HG03575 (cell line): ENCODE measurements around the gene MAPK7.

ENCODE experiments used
- ATAC-seq: cut with Tn5 transposase; IDR thresholded peaks from one replicate; pipeline ENCODE4 v1.9.1; 2021; ENCODE audit not compliant: unreplicated experiment, insufficient number of reproducible peaks, low FRiP score; ENCODE audit errors: extremely low read depth

Gene MAPK7

DNA sequence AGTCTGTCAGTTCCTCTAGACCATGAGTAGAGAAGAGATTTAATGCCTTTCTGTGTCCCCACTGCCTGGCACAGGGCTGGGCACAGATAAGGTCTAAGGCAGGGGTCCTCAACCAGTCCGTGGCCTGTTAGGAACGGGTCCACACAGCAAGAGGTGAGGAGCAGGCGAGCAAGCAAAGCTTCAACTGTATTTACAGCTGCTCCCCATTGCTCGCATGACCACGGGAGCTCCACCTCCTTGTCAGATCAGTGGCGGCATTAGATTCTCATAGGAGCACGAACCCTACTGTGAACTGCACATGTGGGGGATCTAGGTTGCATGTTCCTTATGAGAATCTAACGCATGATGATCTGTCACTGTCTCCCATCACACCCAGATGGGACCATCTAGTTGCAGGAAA lies 17.5 kb upstream of the MAPK7 start:
- no peak for ATAC-seq

DNA sequence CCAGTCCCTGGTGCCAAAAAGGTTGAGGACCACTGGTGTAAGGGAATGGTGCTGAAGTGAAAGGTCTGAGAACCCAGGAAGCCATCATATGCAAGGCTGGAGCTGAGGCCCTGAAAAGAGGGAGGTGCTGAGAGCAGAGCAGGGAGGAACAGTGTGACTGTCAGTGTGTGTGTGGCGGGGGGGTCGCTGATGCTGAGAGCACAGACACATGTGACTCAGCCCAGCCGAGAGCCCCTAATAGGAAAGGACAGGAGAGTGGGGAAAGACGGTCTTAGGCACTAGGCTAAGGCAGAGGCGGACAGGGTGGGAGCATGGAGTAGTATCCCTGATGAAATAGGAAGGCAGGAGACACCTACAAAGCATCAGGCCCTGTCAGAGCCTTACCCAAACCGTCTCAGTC lies 17.0 kb upstream of the MAPK7 start:
- ATAC-seq = no peak

DNA sequence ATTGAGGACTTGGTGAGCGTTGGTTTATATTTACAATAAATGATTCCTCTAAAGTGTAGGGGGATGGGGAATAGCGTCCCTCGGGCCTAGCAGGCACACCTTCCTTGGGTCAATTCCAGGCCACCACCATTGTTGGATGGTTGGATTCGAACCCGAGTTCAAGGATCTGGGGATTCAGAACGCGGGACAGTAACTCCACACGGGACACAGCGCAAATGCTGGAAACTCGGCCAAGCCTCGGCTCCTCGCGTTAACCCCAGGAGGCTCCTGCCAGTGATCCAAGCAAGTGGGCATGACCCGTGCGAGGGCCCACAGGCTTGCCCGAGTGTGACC lies 16.4 kb upstream of the MAPK7 start:
- no peak for ATAC-seq

DNA sequence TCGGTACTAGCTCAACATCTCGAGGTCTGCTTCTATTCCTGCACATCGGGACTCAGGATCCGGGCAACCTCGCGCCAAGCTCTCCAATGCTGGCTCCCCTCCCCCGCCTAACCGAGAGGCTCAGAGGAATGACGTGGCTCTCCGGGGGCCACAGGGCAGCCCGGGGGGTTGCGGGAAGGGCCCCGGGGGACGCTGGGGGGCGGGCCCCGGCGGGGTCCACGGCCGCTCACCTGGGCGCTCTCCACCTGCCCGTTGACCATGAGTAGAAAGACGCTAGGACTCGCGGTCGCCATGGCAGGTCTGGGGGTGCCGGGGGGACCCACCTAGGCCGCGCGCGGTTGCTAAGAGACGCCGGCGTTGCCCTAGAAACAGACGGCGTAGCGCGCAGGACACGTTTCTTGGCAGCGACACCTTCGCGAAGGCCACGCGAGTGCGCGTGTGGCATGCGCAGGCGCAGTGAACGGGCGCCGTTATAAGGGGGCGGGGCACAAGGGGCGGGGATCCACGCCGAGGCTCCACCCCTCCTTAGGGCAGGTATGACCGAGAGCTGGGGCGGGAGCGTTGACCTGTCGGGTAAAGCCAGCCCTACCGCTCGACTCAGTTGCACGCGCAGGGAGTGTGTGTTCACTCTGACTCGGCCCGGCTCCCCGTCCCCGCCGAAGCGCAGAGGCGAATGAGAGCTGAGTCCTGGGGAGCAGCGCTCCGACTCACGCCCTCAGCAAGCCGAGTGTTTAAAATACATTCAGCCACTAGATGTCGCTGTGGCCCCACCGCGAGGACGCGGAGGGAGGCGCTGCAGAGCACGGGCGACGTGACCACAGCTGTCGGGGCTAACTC lies 15.8 kb upstream of the MAPK7 start, which contains the start of gene B9D1:
B9D1 (minus strand) TSS at position 447 of the 837 bp plus-strand sequence; CDS start at position 293, 154 bp downstream.
- ATAC-seq = peak; percentile 58

DNA sequence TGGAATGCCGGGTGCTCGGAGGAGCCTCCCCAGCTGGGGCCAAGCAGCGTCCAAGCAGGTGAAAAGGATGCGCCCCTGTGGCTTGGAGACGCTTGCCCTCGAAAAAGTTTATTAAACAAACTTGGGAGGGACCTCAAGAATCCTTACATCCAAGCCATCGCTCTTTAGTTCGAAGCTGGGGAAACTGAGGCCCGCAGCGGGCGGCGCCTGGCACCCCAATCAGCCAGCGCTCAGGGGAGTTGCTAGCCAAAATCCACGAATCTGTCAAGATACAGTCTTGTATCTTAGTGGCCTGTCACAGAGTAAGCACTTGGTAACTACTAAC lies 15.2 kb upstream of the MAPK7 start:
- ATAC-seq = no peak

DNA sequence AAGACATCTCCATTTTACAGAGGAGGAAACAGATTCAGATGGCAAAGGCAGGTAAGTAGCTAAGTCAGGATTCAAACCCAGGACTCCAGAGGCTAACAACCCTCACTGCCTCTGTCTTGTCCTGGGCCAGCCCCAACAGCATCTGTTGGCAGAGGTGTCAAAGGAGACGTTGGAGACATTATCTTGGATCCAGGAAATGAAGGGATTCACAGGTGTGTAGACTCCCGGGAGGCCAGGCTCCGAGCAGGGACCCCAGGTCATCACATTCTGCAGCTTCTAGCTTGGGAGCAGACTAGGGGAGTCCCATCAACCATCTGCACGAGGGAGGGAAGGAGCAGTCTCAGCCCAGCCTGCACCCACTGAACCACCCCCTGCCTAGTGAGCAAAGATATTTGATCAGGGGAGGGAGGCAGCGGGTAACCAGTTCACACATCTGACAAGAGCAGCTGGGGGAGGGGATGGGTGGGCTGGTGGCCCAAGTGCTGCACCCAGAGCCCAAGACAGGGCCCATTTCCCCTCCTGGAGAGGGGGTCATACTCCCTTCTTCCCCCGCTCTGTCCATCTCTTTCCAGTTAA lies 14.8 kb upstream of the MAPK7 start:
- no peak for ATAC-seq

DNA sequence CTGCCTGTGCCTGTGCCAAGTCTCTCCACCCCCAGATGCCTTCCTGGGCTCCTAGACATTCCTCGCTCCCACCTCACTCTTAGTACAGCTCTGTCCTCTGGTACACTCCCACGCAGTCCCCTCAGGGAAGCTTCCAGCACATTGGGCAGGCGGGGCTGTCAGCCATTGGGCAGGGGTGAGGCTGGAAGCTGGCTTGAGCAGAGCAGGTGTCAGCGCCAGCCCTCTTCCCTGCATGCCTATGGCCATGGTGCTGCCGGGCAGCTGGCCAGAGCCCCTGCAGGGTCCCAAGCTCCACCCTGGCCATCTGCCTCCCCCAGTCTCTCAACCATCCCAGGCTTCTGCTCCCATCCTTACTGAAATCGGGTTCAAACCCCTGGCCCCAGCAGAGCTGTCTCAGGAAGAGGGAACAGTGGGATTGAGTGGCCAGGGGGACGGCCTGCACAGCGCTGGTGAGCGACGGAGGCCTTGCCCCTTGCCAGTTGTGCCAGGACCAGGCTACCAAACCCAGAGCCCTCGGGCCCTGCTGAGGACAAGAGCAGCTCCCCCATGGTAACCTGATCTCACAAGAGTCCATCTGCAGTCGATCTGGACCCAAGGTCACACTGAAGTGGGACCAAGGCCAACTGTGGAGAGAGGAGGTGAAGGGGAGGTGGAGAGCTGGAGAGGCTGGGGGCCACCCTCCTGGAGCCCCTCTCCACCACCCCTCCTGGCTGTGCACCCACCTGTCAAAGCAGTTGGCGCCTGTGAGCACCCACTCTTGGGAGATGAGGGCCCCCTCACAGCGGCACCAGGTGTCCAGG lies 13.4 kb upstream of the MAPK7 start:
- ATAC-seq = no peak

DNA sequence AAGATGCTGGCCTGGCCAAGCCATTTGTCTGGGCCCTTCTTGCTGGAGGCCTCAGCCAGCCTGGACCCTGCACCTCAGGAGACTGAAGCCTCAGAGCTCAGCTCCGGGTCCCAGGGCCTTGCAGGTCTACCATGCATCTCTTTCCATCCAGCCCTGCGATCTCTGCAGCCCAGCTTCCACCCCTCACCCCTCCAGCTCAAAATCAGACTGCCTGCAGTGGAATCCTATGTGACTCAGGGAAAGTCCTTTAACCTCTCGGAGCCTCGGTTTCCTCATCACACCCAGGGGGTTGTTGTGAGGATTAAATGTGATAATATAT lies 12.8 kb upstream of the MAPK7 start:
- no peak for ATAC-seq

DNA sequence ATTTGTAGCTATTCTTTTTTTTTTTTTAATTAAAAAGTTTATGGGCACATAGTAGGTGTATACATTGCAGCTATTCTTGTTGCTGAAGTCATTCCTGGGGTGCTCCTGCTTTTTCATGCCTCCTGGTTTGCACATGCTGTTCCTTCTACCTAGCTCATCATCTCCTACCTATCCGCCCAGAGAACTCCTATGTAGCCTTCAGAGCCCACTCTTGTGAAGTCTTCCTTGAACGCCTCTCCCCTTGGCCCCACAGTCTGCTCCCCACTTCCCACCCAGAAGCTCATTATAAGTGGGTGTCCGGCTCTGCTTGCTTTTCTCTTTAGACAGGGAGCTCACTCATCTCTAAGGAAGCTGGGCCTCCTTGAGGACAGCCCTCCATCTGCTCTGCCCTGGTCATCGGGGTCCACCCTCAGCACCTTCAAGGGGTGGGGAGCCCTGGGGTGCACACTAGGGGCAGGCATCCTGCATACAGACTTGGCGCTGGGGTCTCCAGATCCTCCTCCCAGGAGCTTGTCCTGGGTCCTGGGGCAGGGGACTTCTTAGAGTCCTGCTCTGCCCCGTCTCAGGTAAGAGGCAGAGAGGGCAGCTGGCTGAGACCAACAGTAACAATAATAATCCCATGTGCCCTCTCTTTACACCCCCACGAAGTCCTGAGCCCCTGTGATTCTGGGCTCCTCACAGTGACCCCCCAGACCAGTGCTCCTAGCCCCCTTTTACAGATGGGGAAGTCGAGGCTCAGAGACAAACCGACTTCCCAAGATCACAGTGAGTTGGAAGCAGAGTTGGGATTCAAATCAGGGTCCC lies 12.3 kb upstream of the MAPK7 start:
- no peak for ATAC-seq

DNA sequence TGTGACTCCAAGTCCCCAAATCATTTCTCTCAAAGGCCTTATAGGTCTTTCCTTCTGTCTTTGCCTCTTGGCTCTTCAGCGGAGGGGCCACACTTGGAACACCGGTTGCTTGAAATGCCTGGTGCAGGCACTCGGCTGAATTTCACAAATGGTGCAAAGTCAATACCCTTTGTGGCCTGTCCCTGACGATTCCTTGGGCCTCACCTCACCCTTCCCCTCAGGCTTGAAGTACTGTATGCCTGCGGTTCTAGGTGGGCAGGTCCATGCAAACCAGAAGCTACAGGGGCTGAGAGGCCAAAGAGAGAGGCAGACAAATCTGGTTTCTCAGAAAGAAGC lies 11.7 kb upstream of the MAPK7 start:
- ATAC-seq = no peak

DNA sequence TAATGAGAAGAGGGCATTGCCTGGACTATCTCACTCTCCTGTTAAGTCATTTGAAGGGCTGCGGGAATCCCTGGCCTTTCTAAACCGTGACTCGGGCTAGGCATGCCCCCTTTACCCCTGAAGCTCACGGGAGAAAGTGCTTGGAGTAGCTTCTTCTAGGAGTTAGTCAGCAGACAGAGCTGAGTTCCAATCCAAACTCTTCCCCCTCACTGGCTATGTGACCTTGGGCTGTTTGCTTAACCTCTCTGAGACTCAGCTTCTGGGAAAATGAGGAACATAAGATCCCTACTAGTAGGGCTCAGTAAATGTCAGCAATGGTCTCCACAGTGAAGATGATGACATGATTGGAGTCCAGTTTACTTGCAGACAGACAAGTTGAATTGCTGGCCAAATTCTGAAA lies 10.1 kb upstream of the MAPK7 start:
- no peak for ATAC-seq

DNA sequence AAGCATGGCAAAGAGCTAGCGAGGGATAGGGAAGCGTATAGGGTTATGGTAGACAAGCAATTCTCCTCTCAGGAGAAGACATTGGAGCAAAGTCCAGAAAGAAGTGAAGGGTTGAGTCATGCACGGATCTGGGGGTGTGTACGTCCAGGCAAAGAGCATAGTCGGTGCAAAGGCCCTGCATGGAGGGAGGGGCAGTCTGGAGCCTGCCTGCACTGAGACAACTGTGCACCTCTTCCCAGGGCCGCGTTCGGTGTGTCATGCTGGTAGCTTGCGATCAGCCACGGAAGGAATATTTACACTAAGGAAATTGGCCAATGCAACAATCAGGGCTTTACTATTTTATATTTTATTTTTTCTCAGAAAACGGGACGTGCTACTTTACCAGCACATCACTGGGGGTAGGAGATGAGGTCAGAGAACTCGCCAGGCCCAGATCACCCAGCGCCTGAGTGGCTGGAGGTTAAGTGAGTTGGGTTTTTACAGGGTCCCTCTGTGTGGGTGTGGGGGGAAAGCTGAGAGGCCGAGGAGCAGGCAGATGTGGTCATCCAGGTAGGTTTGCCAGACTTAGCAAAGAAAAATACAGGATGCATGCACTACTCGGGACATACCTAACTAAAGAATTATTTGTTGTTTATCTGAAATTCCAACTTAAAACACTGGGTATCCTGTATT lies 9.1 kb upstream of the MAPK7 start:
- ATAC-seq = no peak

DNA sequence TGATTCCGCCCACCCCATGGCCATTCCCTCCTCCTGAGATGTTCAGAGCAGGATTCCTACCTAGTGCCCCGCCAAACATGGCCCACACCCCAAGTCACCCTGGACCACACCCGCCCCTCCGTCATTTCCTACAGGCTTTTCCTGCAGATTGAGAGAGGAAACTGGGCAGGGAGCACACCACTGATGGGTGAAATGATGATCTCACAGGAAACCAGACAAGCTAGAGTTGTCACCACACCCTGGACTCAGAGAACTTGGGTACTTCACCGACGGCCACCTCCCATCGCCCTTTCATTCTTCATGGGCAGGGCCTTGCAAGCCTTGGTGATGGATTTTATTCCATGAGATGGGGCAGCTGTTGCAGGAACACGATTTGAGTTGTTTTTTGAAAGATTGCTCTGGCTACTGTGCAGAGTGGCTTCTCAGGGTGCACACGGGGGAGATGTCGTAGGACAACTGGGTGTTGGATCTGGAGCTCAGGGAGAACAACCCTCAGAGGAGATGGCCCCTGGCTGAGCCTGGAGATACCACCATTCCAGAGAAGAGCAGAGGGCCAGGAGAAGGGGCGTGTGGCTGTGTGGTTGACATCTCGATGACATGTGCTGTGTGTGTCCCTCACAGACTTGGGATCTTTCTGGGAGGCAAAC lies 8.3 kb upstream of the MAPK7 start:
- no peak for ATAC-seq

DNA sequence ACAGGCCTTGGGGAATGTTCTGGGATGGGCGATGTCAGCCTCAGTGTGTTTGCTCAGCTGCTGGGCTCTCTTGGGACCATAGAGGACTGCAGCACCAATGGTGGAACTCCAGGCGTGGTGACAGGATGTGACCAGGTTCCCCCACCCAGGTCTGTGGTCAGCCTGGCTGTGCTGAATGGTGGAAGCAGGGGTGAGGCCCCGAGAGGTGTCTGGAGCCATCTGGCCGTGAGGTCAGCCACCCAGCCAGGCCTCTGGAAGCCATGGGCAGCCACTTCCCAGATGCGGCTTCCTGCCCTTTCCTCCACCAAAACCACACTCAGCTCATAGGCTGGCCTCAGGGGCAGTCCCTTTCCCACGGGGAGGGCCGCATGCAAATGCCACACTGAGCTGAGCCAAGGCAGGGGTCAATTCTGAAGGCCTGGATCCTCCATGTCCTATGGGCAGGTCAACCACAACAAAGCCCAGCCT lies 7.8 kb upstream of the MAPK7 start:
- no peak for ATAC-seq

DNA sequence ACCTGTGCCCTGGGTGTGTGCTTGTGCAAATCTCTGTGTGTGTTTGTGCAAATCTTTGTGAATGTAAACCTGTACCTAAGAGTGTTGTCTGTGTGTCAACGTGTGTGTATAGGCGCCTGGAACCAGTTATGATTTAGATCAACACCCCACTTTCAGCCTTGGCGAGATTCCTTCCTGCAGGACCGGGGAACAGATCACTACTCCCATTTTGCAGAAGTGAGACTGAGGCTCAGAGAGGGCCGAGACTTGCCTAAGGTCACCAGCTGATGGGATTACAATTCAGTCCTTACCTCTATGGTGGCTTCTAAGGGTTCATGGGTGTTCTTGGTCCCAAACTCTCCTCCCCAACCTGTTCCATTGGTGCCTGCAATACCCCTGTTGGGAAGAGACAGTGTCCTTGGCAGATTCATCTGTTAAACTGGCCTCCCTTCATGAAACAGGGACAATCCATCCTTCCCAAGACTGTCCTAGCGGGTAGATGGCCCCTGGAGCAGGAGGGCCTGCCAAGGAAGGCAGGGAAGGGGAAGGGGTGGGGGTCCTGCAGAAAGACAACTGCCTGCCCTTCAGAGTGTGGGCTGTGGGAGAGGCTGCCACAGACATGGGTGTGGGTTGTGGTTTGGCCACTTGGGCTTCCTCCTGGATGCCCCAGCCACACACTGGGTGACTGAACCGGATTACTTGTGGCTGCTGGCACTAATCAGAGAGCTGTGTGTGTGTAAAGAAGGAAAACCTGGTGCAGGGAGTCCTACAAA lies 6.9 kb upstream of the MAPK7 start:
- ATAC-seq = no peak

DNA sequence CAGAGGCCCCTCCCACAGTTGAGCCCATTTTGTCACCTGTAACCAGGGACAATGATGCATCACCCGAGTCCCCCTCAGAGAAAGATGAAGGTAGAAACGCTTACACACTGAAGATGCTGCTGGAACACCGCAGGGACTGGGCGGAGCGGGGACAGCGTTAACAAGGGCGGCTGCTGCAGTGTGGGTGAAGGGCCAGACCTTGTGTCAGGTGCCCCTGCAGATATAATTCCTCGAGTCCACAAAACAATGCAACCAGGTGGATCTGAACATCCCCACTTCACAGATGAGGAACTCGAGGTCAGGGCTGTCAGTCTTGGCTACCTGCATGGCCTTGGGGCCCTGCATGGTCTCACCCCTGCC lies 6.3 kb upstream of the MAPK7 start:
- no peak for ATAC-seq

DNA sequence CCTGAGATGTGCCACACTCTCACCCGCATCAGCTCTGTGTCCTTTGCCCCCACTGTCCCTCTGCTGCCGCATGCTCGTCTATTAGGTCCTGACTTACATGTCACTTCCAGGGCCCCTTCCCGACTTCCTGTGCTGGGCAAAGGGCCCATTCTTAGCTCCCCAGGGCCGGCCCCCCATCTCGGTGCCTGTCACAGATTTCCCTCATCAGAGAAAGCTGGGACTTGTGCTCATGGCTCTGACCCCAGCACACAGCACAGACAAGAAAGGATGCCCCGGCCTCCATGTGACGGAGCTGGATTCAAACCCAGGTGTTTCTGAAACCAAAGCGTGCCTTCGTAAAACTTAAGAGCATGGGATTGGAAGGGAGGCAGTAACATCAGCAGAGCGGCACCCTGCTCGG lies 5.9 kb upstream of the MAPK7 start:
- ATAC-seq = no peak

DNA sequence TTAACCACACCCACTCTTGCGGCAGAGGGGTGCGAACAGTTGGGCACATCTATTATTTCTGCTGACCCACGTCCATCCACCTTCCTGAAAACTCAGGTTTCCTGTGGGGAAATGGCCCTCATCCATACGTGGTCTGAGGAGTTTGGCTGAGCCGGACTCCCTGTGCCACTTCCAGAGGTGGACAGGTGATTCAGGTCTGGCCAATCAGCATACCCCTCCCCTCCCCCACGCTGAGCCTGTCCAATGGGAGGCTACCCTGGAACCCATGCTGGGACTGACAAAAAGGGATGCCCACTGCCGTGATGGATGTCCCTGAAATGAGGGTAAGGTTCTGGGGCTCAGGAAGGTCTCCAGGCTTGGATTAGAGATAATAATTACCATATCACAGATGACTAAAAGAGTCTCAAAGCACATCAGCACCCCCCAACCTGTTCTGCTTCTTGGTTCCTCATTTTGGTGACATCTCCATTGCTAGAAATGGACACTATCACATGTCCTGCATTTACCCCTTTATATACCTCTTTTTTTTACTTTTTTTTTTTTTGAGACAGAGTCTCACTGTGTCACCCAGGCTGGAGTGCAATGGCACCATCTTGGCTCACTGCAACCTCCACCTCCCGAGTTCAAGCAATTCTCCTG lies 5.3 kb upstream of the MAPK7 start:
- no peak for ATAC-seq
